ENCODE results near the gene CACNA1S. TPM values are rescaled to one million over a fixed set of nuclear protein-coding genes. Genes with fewer than 3 reads are reported as not detected.

Gene CACNA1S
- total RNA-seq, 1 experiment from 2014 or later = not detected

DNA sequence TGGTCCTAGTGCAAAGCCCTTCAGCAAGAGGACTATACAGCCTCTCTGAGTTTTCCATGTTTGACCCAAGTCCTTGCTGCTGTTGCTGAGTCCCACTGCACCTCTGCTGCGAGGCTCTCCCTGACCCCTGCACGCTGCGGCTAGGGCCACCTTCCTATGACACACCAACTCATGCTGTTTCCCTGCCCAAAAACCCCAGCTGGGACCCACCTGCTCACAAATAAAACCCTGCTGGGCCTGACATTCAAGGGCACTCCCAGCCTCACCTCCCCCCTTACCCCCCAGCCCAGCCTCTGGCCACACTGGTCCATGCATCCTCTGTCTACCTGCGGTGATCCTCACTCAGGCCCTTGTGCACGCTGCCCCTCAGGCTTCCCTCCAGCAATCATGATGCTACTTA lies 27.1 kb upstream of the CACNA1S start:
- ATAC-seq (no peak), DNase-seq (ENCODE audit: low read depth, low spot score) (no peak)
- intact Hi-C loops (cut with micrococcal nuclease; ENCODE audit: unreplicated experiment) = no loop called here
- Histone ChIP-seq H3K36me3 (ENCODE audit: control insufficient read depth, insufficient read depth, low read length) (no peaks in the 10 kb centered on the region; the same call in 1 of the 2 replicates), H3K27me3 (ENCODE audit: control insufficient read depth, insufficient read depth, low read length) (no peaks in the 10 kb centered on the region), H3K27ac (ENCODE audit: low read length) (no peak overlapping the region), H3K4me1 (ENCODE audit: control insufficient read depth, insufficient read depth, low read length) (no peaks in the 10 kb centered on the region), H3K4me3 (ENCODE audit: low read depth in 2 of 2, low read length in 2 of 2) (no peak overlapping the region), H3K9me3 (ENCODE audit: control insufficient read depth, insufficient read depth, low read depth, low read length) (no peaks in the 10 kb centered on the region)
- BruUV-seq (replicated peaks) = no TSS peak
- POLR2A ChIA-PET = no interaction called here
- no peak for TF ChIP-seq POLR2AphosphoS5 (IDR thresholded peaks at IDR 0.05; ENCODE audit: low read depth, low read length)
- TF ChIP-seq, protein P1, sequence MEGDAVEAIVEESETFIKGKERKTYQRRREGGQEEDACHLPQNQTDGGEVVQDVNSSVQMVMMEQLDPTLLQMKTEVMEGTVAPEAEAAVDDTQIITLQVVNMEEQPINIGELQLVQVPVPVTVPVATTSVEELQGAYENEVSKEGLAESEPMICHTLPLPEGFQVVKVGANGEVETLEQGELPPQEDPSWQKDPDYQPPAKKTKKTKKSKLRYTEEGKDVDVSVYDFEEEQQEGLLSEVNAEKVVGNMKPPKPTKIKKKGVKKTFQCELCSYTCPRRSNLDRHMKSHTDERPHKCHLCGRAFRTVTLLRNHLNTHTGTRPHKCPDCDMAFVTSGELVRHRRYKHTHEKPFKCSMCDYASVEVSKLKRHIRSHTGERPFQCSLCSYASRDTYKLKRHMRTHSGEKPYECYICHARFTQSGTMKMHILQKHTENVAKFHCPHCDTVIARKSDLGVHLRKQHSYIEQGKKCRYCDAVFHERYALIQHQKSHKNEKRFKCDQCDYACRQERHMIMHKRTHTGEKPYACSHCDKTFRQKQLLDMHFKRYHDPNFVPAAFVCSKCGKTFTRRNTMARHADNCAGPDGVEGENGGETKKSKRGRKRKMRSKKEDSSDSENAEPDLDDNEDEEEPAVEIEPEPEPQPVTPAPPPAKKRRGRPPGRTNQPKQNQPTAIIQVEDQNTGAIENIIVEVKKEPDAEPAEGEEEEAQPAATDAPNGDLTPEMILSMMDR (IDR thresholded peaks at IDR 0.05) = no peak
- CTCF ChIA-PET = no interaction called here
- in situ Hi-C loops (cut with HindIII; ENCODE audit: low pct_unique_long_range_greater_than_20kb, low sequenced_read_pairs) = no loop called here

DNA sequence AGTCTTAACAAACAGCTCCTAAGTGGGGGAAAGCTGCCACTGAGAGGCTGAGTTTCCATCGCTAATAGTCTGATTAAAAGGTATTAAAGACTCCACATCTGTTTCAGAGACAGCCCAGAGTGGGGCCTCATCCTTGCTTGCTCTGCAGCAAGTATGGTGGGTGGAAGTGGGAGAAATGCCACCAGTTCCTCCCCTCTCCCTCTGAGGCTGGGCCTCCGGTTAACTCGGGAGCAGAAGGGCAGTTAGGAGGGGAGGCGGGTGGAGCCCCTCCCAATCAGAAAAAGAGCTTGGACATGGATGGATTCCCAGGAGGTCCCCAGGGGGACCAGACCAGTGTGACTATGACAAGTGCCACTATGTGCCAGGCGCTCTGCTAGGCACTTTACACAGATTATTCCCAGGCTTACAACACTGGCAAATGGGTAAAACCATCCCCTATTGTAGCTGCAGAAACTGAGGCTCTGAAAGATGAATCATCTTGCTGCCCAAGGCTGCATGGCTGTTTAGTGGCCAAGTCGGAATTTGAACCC lies 26.1 kb upstream of the CACNA1S start:
- DNase-seq (ENCODE audit: low read depth, low spot score) = no peak
- no peak overlapping the region for H3K4me3 ChIP-seq (ENCODE audit: low read depth in 2 of 2, low read length in 2 of 2)
- TF ChIP-seq TCF7L2 (IDR thresholded peaks at IDR 0.05; ENCODE audit: low read depth, low read length) (no peak), SIN3A (IDR thresholded peaks at IDR 0.05; ENCODE audit: borderline replicate concordance, insufficient read depth, low read depth, low read length) (no peak), POLR2AphosphoS5 (IDR thresholded peaks at IDR 0.05; ENCODE audit: low read depth, low read length) (no peak)
- TF ChIP-seq, protein P1 (IDR thresholded peaks at IDR 0.05) = no peak
- TF ChIP-seq, protein P2, sequence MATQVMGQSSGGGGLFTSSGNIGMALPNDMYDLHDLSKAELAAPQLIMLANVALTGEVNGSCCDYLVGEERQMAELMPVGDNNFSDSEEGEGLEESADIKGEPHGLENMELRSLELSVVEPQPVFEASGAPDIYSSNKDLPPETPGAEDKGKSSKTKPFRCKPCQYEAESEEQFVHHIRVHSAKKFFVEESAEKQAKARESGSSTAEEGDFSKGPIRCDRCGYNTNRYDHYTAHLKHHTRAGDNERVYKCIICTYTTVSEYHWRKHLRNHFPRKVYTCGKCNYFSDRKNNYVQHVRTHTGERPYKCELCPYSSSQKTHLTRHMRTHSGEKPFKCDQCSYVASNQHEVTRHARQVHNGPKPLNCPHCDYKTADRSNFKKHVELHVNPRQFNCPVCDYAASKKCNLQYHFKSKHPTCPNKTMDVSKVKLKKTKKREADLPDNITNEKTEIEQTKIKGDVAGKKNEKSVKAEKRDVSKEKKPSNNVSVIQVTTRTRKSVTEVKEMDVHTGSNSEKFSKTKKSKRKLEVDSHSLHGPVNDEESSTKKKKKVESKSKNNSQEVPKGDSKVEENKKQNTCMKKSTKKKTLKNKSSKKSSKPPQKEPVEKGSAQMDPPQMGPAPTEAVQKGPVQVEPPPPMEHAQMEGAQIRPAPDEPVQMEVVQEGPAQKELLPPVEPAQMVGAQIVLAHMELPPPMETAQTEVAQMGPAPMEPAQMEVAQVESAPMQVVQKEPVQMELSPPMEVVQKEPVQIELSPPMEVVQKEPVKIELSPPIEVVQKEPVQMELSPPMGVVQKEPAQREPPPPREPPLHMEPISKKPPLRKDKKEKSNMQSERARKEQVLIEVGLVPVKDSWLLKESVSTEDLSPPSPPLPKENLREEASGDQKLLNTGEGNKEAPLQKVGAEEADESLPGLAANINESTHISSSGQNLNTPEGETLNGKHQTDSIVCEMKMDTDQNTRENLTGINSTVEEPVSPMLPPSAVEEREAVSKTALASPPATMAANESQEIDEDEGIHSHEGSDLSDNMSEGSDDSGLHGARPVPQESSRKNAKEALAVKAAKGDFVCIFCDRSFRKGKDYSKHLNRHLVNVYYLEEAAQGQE (IDR thresholded peaks at IDR 0.05; ENCODE audit: insufficient read depth in 1 of 2, low read depth in 2 of 2, low read length in 1 of 2) = no peak
- H3K9me3 ChIP-seq (ENCODE audit: control insufficient read depth, insufficient read depth, low read depth, low read length) = no peaks in the 10 kb centered on the region
- ATAC-seq = no peak
- no peaks in the 10 kb centered on the region for H3K4me1 ChIP-seq (ENCODE audit: control insufficient read depth, insufficient read depth, low read length)
- no peak overlapping the region for H3K27ac ChIP-seq (ENCODE audit: low read length)
- intact Hi-C loops (cut with micrococcal nuclease; ENCODE audit: unreplicated experiment) = no loop called here
- in situ Hi-C loops (cut with HindIII; ENCODE audit: low pct_unique_long_range_greater_than_20kb, low sequenced_read_pairs) = no loop called here
- no peaks in the 10 kb centered on the region for H3K27me3 ChIP-seq (ENCODE audit: control insufficient read depth, insufficient read depth, low read length)
- no TSS peak for BruUV-seq (replicated peaks)
- H3K36me3 ChIP-seq (ENCODE audit: control insufficient read depth, insufficient read depth, low read length) = no peaks in the 10 kb centered on the region; the same call in 1 of the 2 replicates
- CTCF ChIA-PET = no interaction called here
- POLR2A ChIA-PET = interaction anchor here (0.7 kb wide), 1 partner anchor 350 kb away, joined by 3 read pairs; no protein-coding TSS in a partner anchor

Data from Panc1 (cell line).